Activated naive CD4-positive, alpha-beta T cell (primary cell): ENCODE data around the gene PPP1R3F.

Experiments
- DNase-seq, 4 experiments: peaks; one replicate each; lab custom pipeline; 2025; lab: John Stamatoyannopoulos, UW

PPP1R3F gene

DNA sequence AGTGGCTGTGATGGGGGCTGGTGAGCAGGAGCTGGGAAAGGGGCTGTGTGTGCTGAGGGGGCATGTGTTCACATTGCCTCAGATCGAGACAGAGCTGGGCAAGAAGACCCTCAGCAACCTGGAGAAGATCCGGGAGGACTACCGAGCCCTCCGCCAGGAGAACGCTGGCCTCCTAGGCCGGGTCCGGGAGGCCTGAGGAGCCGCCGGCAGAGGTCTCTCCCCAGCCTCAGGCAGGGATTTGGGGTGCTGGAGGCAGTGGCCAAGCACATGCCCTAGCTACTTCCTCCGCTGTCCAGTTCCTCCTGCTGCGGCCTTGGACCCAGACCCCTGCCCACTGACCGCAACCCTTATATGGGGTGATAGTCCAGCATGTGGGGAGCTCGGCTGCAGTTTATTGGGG lies 19.5 kb upstream of the PPP1R3F start:
- DNase-seq = no peak

- DNase-seq = no peak
These were observed 19.0 kb upstream of the PPP1R3F start for GRCh38 chrX:49250578-49250977.

GRCh38 chrX:49251325-49251724 lies 18.3 kb upstream of the PPP1R3F start:
- DNase-seq = no peak

GRCh38 chrX:49254639-49255038 lies 15.0 kb upstream of the PPP1R3F start:
- DNase-seq = no peak

DNA sequence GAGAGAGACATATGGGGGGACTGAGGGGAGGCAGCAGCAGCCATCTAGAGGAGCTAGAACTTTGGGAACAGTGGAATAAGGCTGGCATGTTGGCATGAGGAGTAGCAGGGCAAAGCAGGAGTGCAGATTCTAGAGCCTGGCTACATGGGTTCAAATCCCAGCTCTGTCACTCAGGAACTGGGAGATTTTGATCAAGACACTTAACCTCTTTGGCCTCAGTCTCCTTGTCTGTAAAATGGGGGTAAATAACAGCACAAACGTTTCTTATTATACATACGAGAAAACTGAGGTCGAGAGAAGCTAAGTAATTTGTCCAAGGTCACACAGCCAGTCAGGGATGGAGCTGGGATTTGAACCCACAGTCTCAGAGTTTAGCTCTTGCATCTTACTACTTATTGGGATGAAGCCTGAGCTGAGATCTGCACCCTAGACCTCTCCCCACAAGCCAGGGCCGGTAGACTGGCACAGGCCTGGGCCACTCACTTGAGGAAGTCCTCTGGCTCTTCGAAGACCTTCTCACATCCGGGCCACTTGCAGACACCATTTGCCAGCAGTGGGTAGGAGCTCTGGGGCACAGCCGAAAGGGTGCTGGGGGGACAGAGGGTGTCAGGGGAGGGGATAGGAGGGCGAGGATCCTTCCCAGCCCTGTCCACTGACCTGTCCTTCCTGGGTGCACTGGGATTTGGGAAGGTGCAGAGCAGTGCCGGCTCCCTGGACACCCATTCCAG lies 13.2 kb upstream of the PPP1R3F start:
- DNase-seq = no peak

GRCh38 chrX:49257074-49257790 lies 12.4 kb upstream of the PPP1R3F start:
- no peak for DNase-seq

GRCh38 chrX:49257846-49258748 lies 11.5 kb upstream of the PPP1R3F start:
- no peak for DNase-seq

DNA sequence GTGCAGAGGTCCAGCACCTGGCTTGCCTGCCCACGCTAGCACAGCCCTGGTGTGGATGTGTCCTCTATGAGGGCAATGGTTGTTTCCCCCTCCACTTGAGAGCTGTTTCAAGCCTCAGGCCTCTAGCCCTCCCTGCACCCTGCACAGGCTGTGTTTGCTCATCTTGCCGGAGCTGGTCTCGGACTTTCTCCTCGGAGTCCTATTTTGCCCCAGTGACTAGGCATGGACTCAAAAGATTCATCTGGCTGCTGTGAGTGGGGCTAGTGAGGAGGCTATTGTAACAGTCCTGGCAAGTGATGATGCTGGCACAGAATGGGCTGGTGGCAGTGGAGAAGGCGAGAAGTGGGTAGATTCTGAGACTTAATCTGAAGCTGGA lies 10.9 kb upstream of the PPP1R3F start:
- DNase-seq = no peak

GRCh38 chrX:49260221-49260985 lies 9.2 kb upstream of the PPP1R3F start:
- DNase-seq = no peak

DNA sequence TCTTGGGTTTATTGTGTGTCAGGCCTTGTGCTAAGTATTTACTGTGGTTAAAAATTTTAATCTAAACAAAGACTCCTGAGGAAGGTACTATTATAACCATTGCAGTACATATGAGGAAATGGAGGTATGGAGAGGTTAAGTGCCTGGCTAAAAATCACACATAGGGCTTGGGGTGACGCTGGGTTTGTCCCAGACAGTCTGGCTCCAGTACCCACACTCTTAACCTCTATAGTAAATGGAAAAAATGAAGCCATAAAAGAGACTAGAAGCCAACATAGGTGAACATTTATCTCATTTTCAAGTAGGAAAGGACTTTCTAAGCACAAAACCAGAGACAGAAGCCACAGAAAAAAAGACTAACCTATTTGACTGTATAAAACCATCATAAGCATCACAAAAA lies 7.0 kb upstream of the PPP1R3F start:
- no peak for DNase-seq

- DNase-seq = no peak
These were observed 6.0 kb upstream of the PPP1R3F start for GRCh38 chrX:49263631-49264030.

- no peak for DNase-seq
These were observed 5.1 kb upstream of the PPP1R3F start, which contains the start of gene FOXP3 for GRCh38 chrX:49264460-49264859. Gene FOXP3, minus strand, starts transcription at chrX:49264710. Its CDS starts 6,205 bp downstream, at chrX:49258505.

DNA sequence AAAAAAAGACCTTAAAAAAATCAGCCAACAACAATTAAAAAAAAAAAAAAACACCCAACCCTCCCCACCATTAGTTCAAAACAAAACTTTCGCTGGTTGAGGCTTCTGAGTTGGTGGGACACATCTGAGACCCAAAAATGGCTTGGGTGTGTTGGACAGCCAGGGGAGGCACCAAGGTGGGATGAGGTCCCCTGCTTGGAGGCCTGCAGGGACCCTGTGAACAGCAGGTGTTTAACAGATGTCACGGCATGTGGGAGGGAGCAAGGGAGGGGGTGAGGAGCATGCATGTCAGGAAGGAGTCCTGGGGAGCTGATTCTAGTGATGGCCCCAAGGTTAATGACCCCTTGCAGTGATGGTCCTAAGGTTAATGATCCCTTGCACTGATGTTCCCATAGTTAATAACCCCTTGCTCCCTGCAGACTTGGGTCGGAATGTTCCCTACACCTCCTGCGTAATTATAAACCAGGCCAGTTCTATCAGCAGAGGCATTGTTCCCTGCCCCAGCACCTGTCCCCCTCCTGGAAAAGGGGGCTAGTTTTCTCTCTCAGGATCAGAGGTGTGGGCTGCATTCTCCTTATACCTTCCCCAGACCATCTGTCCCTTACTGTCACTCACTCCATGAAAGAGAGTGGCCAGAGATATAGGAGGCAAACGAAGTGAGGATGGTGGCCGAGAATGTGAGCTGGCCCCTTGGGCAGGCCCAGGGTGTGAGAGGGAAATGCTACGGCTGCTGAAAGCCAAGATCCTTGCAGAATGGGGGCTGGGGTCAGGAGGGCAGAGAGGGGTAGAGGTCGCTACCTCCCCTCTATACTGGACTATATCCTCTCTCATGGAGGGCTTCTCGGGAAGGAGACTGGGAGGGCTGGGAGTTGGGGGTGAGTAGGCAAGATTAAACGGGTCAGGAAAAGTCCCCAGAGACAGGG lies 2.8 kb upstream of the PPP1R3F start:
- DNase-seq = no peak

DNA sequence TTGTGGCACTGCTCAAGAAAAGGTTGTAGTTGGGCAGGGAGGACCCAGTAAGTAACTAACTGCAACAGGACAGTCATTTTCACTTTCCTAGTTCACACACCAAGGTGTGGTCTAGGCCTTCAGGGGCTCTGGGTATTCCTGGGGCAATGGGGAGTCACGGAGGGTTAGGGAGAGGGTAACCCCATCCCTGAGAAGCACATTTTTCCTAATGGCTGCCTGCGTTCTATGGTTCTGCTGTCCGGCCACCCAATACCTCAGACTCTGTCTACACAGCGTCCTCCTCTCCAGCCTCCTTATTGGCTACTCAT lies 937 bp upstream of the PPP1R3F start:
- DNase-seq = no peak

GRCh38 chrX:49269010-49269766 lies 405 bp upstream of the PPP1R3F start:
- DNase-seq = peak; percentile 75 to 89 (median 84)

DNA sequence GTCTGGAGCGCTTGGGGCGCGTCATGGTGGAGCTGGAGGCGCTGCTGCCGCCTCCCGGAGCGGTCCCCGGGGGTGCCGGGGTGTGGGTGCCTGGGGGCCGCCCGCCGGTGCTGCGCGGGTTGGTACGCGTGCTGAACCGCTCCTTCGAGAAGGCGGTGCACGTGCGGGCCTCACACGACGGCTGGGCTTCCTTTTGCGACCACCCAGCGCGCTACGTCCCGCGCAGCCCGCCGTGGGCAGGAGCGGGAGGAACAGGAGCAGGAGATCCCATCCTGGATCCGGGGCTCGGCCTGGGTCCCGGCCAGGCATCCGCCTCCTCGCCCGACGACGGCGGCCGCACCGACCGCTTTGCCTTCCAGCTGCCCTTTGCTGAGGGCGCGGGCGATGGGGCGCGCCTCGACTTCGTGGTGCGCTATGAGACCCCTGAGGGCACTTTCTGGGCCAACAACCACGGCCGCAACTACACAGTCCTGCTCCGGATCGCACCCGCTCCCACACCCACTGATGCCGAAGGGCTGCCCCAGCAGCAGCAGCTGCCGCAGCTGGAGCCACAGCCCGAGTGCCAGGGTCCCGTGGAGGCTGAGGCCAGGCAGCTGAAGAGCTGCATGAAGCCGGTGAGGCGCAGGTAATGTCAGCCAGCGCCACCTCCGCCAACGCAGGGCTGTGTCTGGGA lies 792 bp downstream of the PPP1R3F start:
- no peak for DNase-seq

DNA sequence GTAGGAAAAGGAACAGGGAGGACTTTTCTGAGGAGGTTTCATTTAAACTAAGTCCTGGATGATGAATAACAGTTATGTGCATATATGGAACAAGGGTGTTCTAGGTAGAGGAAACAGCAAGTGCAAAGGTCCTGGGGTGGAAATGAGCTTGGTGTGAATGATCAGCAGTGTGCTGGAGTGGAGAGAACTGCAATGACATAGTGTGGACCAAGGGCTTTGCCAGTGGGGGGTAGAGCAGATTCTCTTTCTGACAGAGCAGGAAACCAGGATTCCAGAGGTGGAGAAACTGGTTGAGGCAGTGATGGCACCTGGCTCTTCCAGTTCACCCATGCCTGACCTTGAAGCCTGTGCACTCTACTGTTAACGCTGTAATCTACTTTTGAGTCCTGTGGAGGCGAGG lies 1.7 kb downstream of the PPP1R3F start:
- DNase-seq = no peak

DNA sequence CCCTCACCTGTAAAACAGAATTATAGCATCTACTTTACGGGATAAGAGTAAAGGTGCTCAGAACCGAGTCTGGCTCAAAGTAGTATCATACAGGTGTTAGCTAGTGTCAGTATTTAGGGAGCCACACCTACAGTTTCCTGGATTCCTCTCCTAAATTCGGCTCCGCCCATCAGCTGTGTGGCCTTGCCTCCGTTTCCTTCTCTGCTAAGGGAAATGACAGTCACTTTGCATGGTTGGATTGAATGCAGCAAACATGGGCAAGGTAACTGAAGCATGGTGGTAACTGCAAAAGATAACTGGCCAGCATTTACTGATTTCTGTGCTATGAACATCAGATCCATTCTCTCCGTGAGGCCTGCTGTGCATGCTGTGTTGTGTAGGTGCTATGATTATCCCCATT lies 2.8 kb downstream of the PPP1R3F start:
- no peak for DNase-seq

DNA sequence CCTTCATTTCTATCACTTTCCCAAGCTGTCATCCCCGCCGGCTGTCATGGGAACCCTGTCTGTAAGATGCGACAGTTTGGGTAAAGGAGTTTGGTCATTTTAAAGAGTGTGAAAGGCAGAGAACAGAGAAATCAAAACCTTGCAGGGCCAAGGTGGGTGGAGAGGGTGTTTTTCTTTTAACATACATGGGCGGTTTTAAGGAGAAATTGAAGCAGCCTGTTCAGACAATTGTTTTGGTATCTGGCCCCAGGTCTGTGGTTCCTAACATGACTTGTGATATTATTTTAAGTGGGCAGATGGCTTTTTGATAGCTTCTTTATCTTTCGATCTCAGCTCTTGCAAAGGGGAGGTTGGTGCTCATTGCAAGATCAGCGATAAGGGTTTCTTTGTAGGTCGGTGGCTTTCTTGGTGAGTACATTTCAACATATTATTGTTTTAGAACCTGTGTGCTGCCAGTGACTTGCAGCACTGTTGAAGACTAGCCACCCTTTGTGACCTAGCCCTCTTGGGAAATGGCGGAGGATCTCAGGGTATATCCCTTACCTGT lies 3.7 kb downstream of the PPP1R3F start:
- no peak for DNase-seq
